ENCODE data around the gene CREB1. TPM values are rescaled to one million over a fixed set of nuclear protein-coding genes. Genes with fewer than 3 reads are reported as not detected.
"Not testable (repeated sequence)": the region's sequence is repeated elsewhere in the genome, so short reads cannot be mapped to it uniquely, and the experiment has no call there.

Gene CREB1
- total RNA-seq, 1 experiment from 2014 or later, result 28.2 TPM

GRCh38 chr2:207621501-207622039 is 91.8 kb downstream of the CREB1 start:
- Histone ChIP-seq H3K9me3 (no peaks in the 10 kb centered on the region), H3K4me3 (no peak overlapping the region), H3K36me3 (peaks cover 29% of the 10 kb centered on the region), H3K27me3 (no peaks in the 10 kb centered on the region)
- no peak for DNase-seq

DNA sequence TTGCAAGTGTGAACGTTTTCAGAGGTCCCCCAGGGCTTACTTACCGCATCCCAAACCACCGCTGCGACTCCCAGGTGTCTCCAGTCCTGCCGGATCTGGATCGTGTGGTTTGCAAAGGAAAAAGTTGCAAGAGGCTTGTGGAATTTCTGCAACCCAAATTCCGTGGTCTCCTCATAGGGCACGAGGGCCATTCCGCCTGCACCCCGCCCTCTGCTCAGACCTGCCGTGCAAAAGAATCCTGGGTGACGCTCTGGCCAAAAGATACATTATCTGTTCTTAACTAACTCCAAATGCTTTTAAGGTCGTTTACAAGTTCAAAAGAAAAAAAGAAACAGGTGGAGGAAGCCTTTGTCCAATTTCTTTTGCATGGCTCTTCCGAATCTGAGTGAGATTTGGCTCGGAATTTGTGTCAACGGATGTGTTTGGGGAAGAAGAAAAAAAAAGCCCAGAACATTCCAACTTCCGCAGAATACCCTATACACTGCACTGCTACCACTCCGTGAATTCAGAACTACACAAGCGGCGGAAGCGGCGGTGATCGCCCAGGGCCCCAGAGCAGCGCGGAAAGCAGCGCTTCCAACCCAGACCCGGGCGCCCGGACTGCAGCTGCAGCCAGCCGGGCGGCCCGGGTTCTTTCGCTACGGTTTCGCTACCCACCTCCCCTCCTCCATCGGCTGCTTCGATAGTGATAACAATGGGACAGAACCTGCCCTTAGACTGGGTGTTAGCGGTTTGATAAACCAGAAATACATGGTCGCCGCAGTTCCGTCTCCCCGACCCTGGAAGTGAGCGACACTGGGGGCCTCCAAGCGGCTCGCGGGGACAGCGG is 94.6 kb downstream of the CREB1 start:
- Histone ChIP-seq H3K9me3 (no peaks in the 10 kb centered on the region), H3K4me3 (peak overlapping the region; percentile 95), H3K27me3 (no peaks in the 10 kb centered on the region), H3K36me3 (peaks cover 23% of the 10 kb centered on the region)
- DNase-seq, result peak; percentile 72

GRCh38 chr2:207625014-207625907 is 95.5 kb downstream of the CREB1 start, which contains the start of gene METTL21A:
Gene METTL21A, minus strand, starts transcription at chr2:207625394. Its CDS starts 1,019 bp downstream, at chr2:207624375.
- H3K36me3 ChIP-seq, result peaks cover 18% of the 10 kb centered on the region
- peak; percentile 88 for DNase-seq
- H3K9me3 ChIP-seq, result no peaks in the 10 kb centered on the region
- H3K27me3 ChIP-seq, result no peaks in the 10 kb centered on the region
- H3K4me3 ChIP-seq, result peak within 1 kb of the TSS; percentile 95

DNA sequence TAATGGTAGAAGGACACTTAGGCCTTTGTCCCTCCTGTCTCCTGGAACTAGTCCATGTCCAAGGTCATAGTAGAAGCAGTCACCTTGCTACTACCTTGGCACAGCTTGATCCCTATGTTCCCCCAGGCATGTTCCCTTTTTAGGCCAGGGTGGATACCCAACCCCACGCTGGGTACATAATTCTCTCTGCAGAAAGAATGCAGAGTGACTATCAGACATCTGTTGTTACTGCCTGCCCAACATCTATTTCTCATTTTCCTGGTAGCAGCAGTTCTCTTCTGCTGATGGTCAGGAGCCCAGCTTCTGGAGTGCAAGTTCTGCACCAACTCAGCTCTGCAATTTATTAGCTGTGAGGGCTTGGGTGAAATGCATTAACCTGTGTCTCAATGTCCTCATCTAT is 99.8 kb downstream of the CREB1 start:
- Histone ChIP-seq H3K36me3 (no peaks in the 10 kb centered on the region), H3K9me3 (no peaks in the 10 kb centered on the region), H3K27me3 (no peaks in the 10 kb centered on the region), H3K4me3 (no peak overlapping the region)
- no peak for DNase-seq

- Histone ChIP-seq H3K27me3 (no peaks in the 10 kb centered on the region), H3K9me3 (no peaks in the 10 kb centered on the region), H3K4me3 (no peak overlapping the region), H3K36me3 (no peaks in the 10 kb centered on the region)
- DNase-seq, result no peak
Measured at GRCh38 chr2:207630491-207630890, 100.7 kb downstream of the CREB1 start.

DNA sequence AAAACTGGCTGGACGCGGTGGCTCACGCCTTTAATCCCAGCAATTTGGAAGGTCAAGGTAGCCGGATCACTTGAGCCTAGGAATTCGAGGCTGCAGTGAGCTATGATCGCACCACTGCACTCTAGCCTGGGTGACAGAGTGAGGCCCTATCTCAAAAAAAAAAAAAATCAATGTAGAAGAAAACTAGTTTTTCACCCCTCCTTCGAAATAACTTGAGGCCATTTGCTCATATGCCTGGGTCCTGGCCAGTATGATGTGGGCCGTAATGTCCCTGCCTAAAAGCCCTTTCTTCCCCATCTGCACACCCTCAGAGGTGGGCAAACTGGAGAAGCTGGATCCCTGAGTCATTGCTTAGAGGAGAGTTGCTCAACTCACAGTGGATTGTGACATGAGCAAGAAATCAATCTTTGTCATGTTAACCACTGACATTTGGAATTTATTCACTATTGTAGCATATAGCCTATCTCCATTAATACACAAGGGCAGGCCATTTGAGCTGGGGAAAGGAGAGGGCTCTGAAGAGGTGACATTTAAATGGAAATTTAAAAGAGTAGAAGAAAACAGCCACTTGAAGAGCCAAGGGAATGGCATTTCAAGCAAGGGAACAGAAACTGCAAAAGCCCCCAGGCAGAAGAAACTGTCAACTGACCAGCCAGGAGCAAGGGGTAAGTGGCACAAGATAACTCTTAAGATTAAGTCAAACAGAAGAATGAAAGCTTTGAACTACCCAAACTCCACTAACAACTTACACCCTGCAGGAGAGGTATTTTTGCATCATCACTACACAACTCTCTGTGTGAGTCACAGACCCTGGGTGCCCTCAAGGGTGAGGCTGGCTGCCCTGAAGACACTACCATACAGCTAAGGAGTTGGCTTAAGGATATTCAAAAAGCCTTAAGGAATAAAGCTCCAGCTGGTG is 103.1 kb downstream of the CREB1 start:
- Histone ChIP-seq H3K36me3 (no peaks in the 10 kb centered on the region), H3K4me3 (no peak overlapping the region), H3K9me3 (no peaks in the 10 kb centered on the region), H3K27me3 (no peaks in the 10 kb centered on the region)
- peak; percentile 57 for DNase-seq

GRCh38 chr2:207633686-207634085 is 103.9 kb downstream of the CREB1 start:
- Histone ChIP-seq H3K9me3 (no peaks in the 10 kb centered on the region), H3K36me3 (no peaks in the 10 kb centered on the region), H3K4me3 (no peak overlapping the region), H3K27me3 (no peaks in the 10 kb centered on the region)
- DNase-seq, result no peak

GRCh38 chr2:207635468-207636200 is 105.9 kb downstream of the CREB1 start:
- Histone ChIP-seq H3K36me3 (no peaks in the 10 kb centered on the region), H3K4me3 (no peak overlapping the region), H3K9me3 (peaks cover 2% of the 10 kb centered on the region; the same call in 1 of the 2 replicates), H3K27me3 (no peaks in the 10 kb centered on the region)
- no peak for DNase-seq

GRCh38 chr2:207639288-207639687 is 109.5 kb downstream of the CREB1 start:
- H3K4me3 ChIP-seq, H3K9me3 ChIP-seq, H3K27me3 ChIP-seq, H3K36me3 ChIP-seq, DNase-seq: not testable (repeated sequence)

DNA sequence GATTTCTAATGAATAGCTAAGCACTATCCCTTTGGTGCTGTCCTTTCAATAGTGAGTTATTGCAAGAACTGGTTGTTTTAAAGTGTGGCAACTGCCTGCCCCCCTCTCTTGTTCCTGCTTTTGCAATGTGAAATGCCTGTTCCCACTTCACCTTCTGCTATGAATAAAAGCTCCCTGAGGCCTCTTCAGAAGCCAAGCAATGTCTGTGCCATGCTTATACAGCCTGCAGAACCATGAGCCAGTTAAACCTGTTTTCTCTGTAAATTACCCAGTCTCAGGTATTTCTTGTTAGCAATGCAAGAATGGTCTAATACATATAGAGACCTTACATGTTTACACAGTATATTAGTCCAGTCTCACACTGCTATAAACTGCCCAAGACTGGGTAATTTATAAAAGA is 110.4 kb downstream of the CREB1 start:
- DNase-seq, result no peak
- H3K36me3 ChIP-seq, result no peaks in the 10 kb centered on the region
- H3K9me3 ChIP-seq, result peaks cover 6% of the 10 kb centered on the region
- no peak overlapping the region for H3K4me3 ChIP-seq
- H3K27me3 ChIP-seq, result no peaks in the 10 kb centered on the region

DNA sequence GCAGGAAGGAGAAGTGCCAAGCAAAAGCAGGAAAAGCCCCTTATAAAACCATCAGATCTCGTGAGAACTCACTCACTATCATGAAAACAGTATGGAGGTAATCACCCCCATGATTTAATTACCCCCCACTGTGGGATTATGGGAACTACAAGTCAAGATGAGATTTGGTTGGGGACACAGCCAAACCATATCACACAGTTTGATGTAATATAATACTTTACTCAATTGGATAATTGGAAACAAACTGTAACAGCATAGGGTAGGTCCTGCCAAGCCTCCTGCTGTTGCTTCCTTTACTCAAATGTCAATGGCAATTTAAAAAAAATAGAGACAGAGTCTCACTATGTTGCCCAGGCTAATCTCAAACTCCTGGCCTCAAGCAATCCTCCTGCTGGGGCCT is 110.9 kb downstream of the CREB1 start:
- H3K9me3 ChIP-seq, result peaks cover 6% of the 10 kb centered on the region
- H3K36me3 ChIP-seq, result no peaks in the 10 kb centered on the region
- no peaks in the 10 kb centered on the region for H3K27me3 ChIP-seq
- H3K4me3 ChIP-seq, result no peak overlapping the region
- no peak for DNase-seq

DNA sequence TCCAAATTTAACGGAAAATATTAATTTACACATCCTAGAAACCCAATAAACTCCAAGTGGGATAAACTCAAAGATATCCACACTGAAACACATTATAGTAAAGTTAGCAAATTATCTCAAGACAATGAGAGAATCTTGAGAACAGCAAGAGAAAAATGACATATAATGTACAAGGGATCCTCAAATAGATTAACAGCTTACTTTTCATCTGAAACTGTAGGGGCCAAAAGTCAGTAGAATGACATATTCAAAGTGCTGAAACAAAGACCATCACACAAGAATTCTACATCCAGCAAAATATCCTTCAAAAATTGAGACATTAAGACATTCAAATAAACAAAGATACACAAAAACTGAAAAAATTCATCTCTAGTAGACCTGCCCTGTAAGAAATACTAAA is 114.1 kb downstream of the CREB1 start:
- Histone ChIP-seq H3K27me3 (no peaks in the 10 kb centered on the region), H3K4me3 (no peak overlapping the region), H3K36me3 (no peaks in the 10 kb centered on the region), H3K9me3 (peaks cover 6% of the 10 kb centered on the region)
- DNase-seq, result no peak

DNA sequence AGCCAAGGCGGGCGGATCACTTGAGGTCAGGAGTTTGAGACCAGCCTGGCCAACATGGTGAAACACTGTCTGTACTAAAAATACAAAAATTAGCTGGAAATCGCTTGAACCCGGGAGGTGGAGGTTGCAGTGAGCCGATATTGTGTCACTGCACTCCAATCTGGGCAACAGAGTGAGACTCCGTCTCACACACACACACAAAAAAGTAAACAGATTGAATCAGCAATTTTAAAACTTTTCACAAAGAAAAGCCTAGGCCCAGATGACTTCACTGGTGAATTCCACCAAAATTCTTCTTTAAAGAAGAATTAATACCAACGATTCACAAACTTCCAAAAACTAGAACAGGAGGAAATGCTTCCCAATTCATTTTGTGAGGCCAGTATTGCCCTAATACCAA is 116.8 kb downstream of the CREB1 start:
- not testable (repeated sequence) for H3K4me3 ChIP-seq, H3K36me3 ChIP-seq, H3K9me3 ChIP-seq, H3K27me3 ChIP-seq, DNase-seq

All from MG63 (cell line).